ENCODE results near the gene TSPAN33.

- no peak for TF ChIP-seq POLR2AphosphoS5 (IDR thresholded peaks at IDR 0.05; ENCODE audit: borderline replicate concordance, low read depth, low read length)
- no peak for TF ChIP-seq EZH2 (IDR thresholded peaks at IDR 0.05)
These were observed 34.1 kb upstream of the TSPAN33 start for GRCh38 chr7:129110258-129110981.
